HL-60 (cell line): ENCODE data around the gene CHST13.

Experiments used
- GABPA ChIP-seq: IDR thresholded peaks from 2 replicates; pipeline ENCODE4 v1.6.1; 2012; ENCODE audit warnings: low read depth
- REST ChIP-seq: IDR thresholded peaks from 2 replicates; pipeline ENCODE4 v1.6.1; 2012; ENCODE audit warnings: low read depth; ENCODE audit not compliant: insufficient replicate concordance
- TF ChIP-seq, protein P1 (sequence below): IDR thresholded peaks from one replicate; pipeline ENCODE4 v1.5.1; 2011; ENCODE audit warnings: low read length, control low read depth, inconsistent platforms; ENCODE audit not compliant: insufficient read depth

GRCh38 chr3:126491221-126492013 is 32.5 kb upstream of the CHST13 start:
- TF ChIP-seq GABPA, result no peak
- TF ChIP-seq, protein P1, sequence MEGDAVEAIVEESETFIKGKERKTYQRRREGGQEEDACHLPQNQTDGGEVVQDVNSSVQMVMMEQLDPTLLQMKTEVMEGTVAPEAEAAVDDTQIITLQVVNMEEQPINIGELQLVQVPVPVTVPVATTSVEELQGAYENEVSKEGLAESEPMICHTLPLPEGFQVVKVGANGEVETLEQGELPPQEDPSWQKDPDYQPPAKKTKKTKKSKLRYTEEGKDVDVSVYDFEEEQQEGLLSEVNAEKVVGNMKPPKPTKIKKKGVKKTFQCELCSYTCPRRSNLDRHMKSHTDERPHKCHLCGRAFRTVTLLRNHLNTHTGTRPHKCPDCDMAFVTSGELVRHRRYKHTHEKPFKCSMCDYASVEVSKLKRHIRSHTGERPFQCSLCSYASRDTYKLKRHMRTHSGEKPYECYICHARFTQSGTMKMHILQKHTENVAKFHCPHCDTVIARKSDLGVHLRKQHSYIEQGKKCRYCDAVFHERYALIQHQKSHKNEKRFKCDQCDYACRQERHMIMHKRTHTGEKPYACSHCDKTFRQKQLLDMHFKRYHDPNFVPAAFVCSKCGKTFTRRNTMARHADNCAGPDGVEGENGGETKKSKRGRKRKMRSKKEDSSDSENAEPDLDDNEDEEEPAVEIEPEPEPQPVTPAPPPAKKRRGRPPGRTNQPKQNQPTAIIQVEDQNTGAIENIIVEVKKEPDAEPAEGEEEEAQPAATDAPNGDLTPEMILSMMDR, result no peak
- no peak for TF ChIP-seq REST
